Fibroblast of upper back skin (primary cell): ENCODE results near the gene HGFAC.
"Not testable (repeated sequence)": the region's sequence is repeated elsewhere in the genome, so short reads cannot be mapped to it uniquely, and the experiment has no call there.

Experiments used
- DNase-seq: peaks from one replicate; pipeline ENCODE4 v3.0.0-alpha.2; 2013

The HGFAC gene

DNA sequence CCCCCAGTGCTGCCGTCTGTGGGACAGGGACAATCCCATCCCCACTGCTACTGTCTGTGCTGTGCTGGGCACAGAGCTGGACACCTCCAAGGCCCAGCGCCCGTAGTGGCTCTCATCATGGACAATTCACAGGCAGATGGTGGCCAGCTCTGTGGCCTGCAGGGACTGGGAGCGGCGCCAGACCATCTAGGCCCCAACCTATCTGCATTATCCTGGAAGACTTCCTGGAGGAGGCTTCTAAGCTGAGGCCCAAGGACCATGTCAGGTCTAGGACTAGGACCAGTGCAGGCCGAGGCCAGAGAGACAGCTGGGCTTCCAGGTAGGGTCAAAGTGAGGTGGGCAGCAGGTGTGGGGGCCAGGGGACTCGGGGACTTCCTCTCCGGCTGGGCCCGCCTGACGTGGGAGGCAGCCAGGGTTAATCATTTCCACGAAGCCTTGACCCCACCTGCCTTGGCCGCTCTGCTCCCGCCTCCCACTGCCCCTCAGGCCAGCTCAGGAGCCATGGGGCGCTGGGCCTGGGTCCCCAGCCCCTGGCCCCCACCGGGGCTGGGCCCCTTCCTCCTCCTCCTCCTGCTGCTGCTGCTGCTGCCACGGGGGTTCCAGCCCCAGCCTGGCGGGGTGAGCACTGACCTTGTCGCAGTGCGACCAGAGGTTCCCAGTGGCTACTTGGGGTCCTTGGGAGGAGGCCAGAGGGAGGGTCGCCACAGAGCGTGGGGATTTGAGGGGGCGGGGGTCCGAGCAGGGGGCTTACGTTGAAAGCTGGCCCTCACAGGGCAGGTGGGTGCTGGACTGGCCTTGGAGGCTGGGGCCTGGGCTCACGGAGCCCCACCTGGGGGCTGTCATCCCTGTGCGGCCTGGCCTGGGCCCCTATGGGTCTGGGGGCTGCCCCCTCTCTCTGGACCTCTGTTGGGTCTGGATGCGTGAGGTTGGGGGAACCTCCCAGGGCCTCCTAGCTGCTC lies at the start of gene HGFAC:
HGFAC (plus strand) TSS at position 468 of the 959 bp plus-strand sequence; CDS start at position 502, 34 bp downstream.
- DNase-seq = no peak

DNA sequence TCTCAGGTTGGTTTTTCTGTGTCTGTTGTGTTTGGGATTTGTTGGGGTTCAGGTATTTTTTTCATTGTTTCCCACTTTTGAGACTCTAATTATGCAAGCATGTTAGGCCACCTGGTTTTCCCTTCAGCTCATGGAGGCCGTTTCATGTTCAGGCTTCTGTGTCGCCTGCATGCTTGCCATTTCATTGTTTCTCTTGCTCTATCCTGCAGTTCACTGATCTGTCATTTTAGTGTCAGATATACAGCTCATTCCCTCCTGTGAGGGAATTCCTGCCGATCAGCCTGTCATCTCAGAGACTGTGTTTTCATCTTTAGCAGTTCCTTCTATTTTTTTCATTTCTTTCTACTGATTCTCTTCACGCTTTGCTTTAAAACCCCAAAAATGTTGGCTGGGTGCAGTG lies 49.4 kb upstream of the HGFAC start:
- DNase-seq = no peak

DNA sequence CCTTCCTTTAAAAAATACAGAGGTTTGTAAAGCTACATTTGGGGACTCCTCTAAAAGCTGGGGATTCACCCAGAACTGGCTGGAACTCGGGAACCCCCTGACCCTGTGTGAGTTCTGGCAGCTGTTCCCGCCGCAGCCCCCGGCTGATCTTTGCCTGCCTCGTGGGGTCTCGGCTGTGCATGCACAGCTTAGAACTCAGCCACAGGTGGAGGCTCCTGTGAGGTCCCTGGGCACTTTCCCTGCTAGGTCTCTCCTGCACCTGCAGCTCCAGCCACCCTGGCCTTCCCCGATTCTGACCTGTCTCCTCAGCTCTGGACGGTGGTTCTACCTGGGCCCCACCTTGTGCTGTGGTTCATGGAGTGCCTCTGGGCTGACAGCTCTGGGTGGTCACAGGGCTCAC lies 48.6 kb upstream of the HGFAC start:
- DNase-seq = no peak

- DNase-seq = no peak
Measured at GRCh38 chr4:3396600-3396999, 45.2 kb upstream of the HGFAC start.

- no peak for DNase-seq
Measured at GRCh38 chr4:3397128-3397527, 44.6 kb upstream of the HGFAC start.

GRCh38 chr4:3399277-3400194 lies 42.2 kb upstream of the HGFAC start:
- DNase-seq = no peak

- DNase-seq = no peak
Measured at GRCh38 chr4:3401436-3402171, 40.2 kb upstream of the HGFAC start.

DNA sequence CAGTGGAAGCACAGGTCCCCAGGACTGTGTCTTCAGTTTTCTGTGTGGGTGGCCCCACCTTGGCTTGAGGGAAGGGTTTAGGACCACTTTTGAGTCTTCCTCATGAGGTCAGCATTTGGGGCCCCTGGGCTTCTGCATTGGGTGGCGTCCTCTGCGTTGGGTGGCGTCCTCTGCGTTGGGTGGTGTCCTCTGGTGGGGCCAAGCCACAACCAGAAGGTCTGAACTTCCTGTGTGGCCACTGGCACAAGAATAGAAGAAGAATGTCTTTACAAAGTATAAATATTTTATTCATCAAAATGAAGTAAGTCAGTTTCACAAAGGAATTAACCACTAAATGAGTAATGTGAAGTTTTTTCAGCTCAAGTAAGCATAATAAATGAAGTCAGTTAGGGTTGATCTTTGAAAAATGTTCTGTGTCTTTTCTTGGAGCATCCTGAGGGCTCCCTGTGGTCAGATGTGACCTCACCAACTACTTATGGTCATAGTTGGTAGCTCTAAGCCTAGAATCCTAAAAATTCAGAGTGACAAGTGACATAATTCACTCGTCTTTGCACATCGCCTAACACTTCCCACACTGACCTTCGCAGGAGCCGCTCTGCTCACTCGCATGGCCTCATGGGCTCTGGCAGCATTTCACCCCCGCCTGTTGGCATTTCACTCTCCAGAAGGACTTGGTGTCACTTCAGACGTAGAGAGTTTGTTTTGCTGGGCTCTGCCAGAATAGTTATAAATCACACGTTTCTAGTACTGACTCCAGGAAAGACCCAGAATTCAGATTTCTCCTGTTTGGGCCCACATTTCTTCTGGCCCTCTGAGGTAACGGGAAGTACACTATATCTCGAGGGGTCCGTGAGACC lies 39.0 kb upstream of the HGFAC start:
- DNase-seq = peak; percentile 81

DNA sequence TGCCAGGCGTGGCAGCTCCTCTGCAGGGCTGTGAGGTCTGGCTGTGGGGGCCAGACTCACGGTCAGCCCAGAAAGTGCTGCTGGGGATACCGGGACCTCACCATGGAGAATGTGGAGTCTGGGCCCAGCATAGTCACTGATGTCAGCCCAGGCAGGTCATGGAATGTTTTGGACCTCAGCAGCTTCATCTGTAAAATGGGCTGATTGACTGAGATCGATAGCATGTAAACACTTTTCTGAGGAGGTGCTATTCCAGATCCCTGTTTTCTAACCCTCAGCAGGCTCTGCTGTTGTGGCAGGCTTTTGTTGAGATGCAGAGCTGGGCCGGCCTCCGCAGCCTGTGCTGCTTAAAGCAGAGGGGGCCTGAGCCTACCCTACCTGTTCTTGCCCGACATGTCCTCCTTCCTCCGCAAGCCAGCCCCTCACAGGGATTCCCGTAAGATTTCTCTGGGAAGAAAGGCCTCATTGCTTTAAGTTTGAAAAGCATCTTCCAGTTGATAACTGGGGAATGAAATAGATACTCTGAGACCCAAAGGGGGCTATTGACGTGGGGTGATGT lies 38.3 kb upstream of the HGFAC start:
- DNase-seq = no peak

- no peak for DNase-seq
Measured at GRCh38 chr4:3404546-3404945, 37.2 kb upstream of the HGFAC start.

- DNase-seq = no peak
Measured at GRCh38 chr4:3405176-3405575, 36.6 kb upstream of the HGFAC start.

DNA sequence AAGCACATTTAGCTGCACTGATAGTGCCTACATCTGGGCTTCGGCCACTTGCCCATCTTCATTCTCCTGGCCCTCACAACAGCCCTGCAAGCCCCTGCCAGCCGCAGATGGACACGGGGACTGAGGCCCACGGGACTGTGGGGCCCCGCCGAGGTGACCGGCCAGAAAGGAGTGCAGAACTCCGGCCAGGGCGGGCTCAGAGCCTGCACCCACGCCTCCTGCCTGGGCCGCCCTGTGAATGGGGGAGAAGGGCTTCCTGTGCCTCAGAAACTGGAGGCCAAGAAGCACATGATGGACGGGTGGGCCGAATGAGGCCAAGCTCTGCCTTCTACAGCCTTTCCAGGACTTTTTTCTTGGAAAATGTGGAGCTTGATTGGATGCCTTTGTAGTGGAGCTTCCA lies 35.7 kb upstream of the HGFAC start:
- DNase-seq = no peak

GRCh38 chr4:3406431-3406830 lies 35.3 kb upstream of the HGFAC start:
- DNase-seq = no peak

DNA sequence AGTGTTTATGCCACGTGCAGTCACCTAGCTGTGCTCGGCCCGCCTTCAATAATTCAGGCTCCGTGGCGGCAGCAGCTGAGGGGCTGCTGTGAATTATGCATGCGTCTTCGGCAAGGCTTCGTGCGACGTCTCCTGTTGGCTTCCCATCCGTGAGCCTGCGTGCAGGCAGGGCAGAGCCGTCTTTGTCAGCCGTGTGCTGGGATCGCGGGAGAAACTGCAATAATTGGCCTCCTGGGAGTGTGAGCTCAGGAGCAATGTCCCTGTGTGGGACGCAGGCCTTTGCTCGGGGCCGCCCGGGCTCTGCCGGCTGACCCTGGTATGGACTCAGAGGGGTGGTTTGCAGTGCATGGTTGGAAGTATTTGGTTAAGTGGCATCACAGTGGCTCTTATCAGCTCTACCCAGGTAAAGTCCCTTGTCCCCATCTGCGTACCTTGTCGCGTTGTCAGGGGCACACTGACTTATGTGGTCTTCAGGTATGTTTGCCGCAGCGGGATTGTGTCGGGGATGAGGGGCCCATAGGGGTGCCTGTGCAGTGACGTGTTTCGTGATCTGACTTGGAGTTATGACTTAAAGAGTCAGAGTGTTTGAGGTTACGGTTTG lies 34.5 kb upstream of the HGFAC start:
- no peak for DNase-seq

GRCh38 chr4:3407930-3408792 lies 33.6 kb upstream of the HGFAC start:
- no peak for DNase-seq

GRCh38 chr4:3408793-3409330 lies 32.9 kb upstream of the HGFAC start:
- DNase-seq = no peak

DNA sequence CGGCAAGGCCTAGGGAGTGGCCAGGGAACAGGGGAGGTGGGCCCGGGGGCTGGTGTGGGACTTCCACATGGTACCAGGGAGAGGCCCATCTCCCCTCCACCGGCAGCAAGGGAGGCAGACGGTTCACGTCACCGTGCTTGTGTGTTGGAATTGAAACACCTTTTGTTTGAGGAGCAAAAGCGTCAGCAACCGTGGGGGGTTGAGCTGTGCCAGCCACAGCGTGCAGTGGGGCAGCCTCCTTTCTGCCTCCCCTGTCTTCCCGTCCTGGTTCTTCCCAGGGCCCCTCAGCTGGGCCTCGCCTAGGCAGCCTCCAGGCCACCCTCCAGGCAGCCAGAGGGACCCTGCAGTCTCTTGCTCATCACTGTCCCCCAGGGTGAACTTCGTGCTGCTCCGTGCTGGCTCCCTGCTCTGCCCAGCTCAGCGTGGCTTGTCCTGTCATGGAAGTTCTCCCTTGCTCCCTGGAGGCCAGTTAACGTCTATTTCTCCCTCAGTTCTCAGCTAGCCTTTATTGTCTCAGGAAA lies 32.1 kb upstream of the HGFAC start:
- no peak for DNase-seq

GRCh38 chr4:3410401-3411135 lies 31.2 kb upstream of the HGFAC start:
- no peak for DNase-seq

DNA sequence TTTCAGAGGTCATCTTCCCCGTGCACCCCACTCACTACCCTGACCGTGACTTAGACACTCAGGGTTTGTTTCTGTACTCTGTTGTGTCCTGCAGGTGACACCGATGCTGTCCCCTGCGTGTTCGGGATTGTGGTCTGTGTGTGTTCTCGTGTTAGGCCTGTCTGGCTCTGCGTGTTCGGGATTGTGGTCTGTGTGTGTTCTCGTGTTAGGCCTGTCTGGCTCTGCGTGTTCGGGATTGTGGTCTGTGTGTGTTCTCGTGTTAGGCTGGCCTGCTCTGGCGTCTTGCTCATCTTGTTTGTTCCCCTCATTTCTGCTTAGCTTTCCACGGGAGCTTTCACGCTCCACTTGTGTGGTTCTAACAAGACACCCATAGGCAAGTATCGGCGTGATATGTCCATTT lies 30.6 kb upstream of the HGFAC start:
- DNase-seq = not testable (repeated sequence)
